DOHH2 (cell line): ENCODE data around the gene MYO18A.

Source experiments
- CTCF ChIP-seq: fragments of 200-600 bp; sonication (generic); IDR thresholded peaks from one replicate; pipeline ENCODE4 v1.5.1; 2014; ENCODE audit warnings: antibody characterized with exemption, mild to moderate bottlenecking, low read depth, low read length; ENCODE audit not compliant: poor library complexity, severe bottlenecking
- EZH2phosphoT487 ChIP-seq: fragments of 200-600 bp; sonication (generic); IDR thresholded peaks from 2 replicates; pipeline ENCODE4 v1.6.1; 2017; ENCODE audit warnings: borderline replicate concordance, mild to moderate bottlenecking, antibody characterized with exemption, low read length, moderate library complexity, mixed read lengths

- no peak for TF ChIP-seq CTCF
- no peak for TF ChIP-seq EZH2phosphoT487
Measured at GRCh38 chr17:29089601-29090044, 90.6 kb downstream of the MYO18A start.
